Fibroblast of lung (primary cell): ENCODE data around the gene KCTD14.

Source experiments
- CTCF ChIP-seq, 2 donors: IDR thresholded peaks in 1 of 2; conservative IDR thresholded peaks in 1 of 2; 1 replicate in 1 of 2; 2 replicates in 1 of 2; pipeline ENCODE4 v1.5.1; 2011 to 2012; ENCODE audit warnings: low read length in 2 of 2, control low read depth in 1 of 2, inconsistent platforms in 1 of 2, low read depth in 1 of 2, mild to moderate bottlenecking in 1 of 2
- EZH2 ChIP-seq: IDR thresholded peaks from 2 replicates; pipeline ENCODE4 v1.5.1; 2012; ENCODE audit warnings: low read length, control low read depth, mild to moderate bottlenecking; ENCODE audit errors: missing control alignments

DNA sequence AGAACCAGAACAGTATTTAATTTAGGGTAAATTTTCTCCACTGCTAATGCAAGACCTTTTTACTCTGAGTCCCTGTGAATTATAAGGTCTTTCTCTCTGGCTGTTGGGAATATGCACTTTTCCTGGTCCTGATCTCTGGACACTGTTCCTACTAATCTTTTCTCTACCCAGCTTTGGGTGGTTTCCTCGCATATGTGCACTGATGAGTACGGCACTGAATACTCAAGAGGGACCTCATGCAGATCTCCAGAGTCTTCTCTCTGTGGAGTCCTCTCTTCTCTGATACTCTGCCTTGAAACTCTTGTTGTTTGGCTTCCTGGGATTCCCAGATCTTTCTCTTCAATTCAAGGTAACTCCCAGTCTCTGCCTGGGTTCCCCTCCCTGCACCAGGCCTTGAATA is 14.0 kb downstream of the KCTD14 start:
- TF ChIP-seq CTCF (conservative IDR thresholded peaks at IDR 0.05 in 1 of 2, IDR thresholded peaks at IDR 0.05 in 1 of 2; ENCODE audit: low read depth in 1 of 2, low read length in 2 of 2) (no peak), EZH2 (no peak)
